Measurements from ENCODE around the gene IL1RAPL1.

Gene IL1RAPL1

GRCh38 chrX:29024871-29025270, 437.6 kb downstream of the IL1RAPL1 start:
- Histone ChIP-seq H3K27me3 (no peaks in the 10 kb centered on the region), H3K9me3 (no peaks in the 10 kb centered on the region), H3K4me3 (ENCODE audit: low read depth in 1 of 2, low read length in 1 of 2) (no peak overlapping the region), H3K36me3 (no peaks in the 10 kb centered on the region), H3K4me1 (ENCODE audit: control insufficient read depth in 1 of 2, insufficient read depth in 1 of 2, low read depth in 1 of 2, low read length in 1 of 2) (no peaks in the 10 kb centered on the region), H3K27ac (no peak overlapping the region)
- TF ChIP-seq CTCF (IDR thresholded peaks at IDR 0.05) = no peak

DNA sequence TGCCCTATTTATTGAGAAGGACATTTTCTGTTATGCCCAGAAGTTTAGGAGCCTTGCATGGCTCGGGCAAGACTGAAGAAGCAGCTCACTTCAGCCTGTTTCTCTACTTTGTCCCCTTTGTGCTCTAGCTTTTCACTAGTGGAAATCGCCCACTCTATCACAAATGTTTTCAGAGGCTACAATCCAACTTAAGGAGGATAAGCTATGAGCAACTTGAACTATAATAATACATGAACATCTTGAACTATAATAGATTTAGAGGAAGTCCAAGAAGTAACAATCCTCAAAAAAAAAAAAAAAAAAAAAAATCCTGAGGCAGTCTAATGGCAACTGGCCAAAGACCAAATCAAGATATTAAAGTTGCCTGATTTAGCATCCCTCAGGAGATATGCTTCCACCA, 452.3 kb downstream of the IL1RAPL1 start:
- Histone ChIP-seq H3K9me3 (no peaks in the 10 kb centered on the region), H3K4me1 (ENCODE audit: control insufficient read depth in 1 of 2, insufficient read depth in 1 of 2, low read depth in 1 of 2, low read length in 1 of 2) (no peaks in the 10 kb centered on the region), H3K27me3 (no peaks in the 10 kb centered on the region), H3K27ac (no peak overlapping the region), H3K4me3 (ENCODE audit: low read depth in 1 of 2, low read length in 1 of 2) (no peak overlapping the region), H3K36me3 (no peaks in the 10 kb centered on the region)
- TF ChIP-seq CTCF (IDR thresholded peaks at IDR 0.05) = no peak

DNA sequence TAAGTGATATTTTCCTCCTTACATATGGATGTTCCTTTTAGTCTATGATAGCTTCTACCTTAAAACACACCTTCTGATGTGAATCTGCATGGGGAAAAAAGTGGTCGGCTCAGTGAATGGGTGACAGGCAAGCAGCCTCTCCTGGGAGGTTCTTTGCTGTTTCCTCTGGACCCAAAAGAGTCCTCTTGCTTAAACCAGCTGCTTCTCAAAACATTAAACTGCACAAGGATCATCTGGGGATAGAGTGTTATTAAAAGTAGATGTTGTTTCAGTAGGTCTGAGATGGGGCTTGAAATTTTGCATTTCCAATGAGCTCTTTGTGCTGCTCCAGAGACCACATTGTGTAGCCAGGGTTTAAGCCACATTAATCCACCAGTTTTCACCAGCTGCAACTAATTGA, 452.9 kb downstream of the IL1RAPL1 start:
- no peaks in the 10 kb centered on the region for H3K4me1 ChIP-seq (ENCODE audit: control insufficient read depth in 1 of 2, insufficient read depth in 1 of 2, low read depth in 1 of 2, low read length in 1 of 2)
- H3K27ac ChIP-seq = no peak overlapping the region

GRCh38 chrX:29042341-29042740, 455.1 kb downstream of the IL1RAPL1 start:
- TF ChIP-seq CTCF (IDR thresholded peaks at IDR 0.05) = no peak
- Histone ChIP-seq H3K4me1 (ENCODE audit: control insufficient read depth in 1 of 2, insufficient read depth in 1 of 2, low read depth in 1 of 2, low read length in 1 of 2) (no peaks in the 10 kb centered on the region), H3K9me3 (no peaks in the 10 kb centered on the region), H3K36me3 (no peaks in the 10 kb centered on the region), H3K4me3 (ENCODE audit: low read depth in 1 of 2, low read length in 1 of 2) (no peak overlapping the region), H3K27ac (no peak overlapping the region), H3K27me3 (no peaks in the 10 kb centered on the region)

More for the DNA sequence above, 452.9 kb downstream of the IL1RAPL1 start:
- H3K4me3 ChIP-seq (ENCODE audit: low read depth in 1 of 2, low read length in 1 of 2) = no peak overlapping the region
- TF ChIP-seq CTCF (IDR thresholded peaks at IDR 0.05) = no peak
- no peaks in the 10 kb centered on the region for H3K27me3 ChIP-seq
- no peaks in the 10 kb centered on the region for H3K36me3 ChIP-seq
- no peaks in the 10 kb centered on the region for H3K9me3 ChIP-seq

DNA sequence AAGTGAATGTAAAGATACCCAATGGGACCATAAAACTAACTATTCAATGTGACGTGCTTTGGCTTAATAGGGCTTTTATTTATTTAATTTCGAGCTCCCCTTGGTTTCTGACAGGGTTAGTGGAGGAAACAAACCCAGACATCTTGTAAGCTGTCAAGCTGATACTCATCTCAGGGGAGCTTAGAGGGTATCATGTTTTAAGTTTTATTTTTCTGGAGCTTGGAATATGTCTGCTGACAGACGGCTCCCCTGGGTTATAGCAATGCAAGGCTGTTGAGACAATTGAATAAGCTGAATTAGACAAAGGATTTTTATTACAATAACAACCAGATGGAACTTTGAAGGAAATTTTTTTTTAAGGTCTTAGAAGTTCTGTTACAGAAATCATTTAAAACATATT, 456.5 kb downstream of the IL1RAPL1 start:
- TF ChIP-seq CTCF (IDR thresholded peaks at IDR 0.05) = no peak
- Histone ChIP-seq H3K27ac (no peak overlapping the region), H3K9me3 (no peaks in the 10 kb centered on the region), H3K27me3 (no peaks in the 10 kb centered on the region), H3K4me3 (ENCODE audit: low read depth in 1 of 2, low read length in 1 of 2) (no peak overlapping the region), H3K36me3 (no peaks in the 10 kb centered on the region), H3K4me1 (ENCODE audit: control insufficient read depth in 1 of 2, insufficient read depth in 1 of 2, low read depth in 1 of 2, low read length in 1 of 2) (no peaks in the 10 kb centered on the region)

Data from neutrophil (primary cell).